OCI-LY7 (cell line): ENCODE measurements around the gene VWA5B1. TPM values are rescaled to one million over a fixed set of nuclear protein-coding genes. Genes with fewer than 3 reads are reported as not detected.
A peak's percentile ranks its signal among the peaks of the same experiment; 100 is the strongest.

Source experiments
- BruUV-seq: library from RNA; stranded (reverse); fragments of 400-500 nt; replicated peaks from 2 replicates; lab custom pipeline; 2021; lab: Mats Ljungman, UMichigan
- CTCF ChIA-PET: fragments of 300-600 bp; sonication (Branson Sonifier 250); formaldehyde crosslinking; loops from one replicate; lab custom pipeline; 2022; ENCODE audit warnings: antibody characterized with exemption; ENCODE audit not compliant: unreplicated experiment; lab: Charles Lee
- POLR2A ChIA-PET: fragments of 300-600 bp; sonication (Branson Sonifier 250); formaldehyde crosslinking; loops from one replicate; lab custom pipeline; 2022; ENCODE audit warnings: antibody characterized with exemption; lab: Charles Lee
- DNase-seq: peaks from one replicate; pipeline ENCODE4 v3.0.0-alpha.2; 2015; ENCODE audit warnings: low spot score
- H2AFZ ChIP-seq: fragments of 200-600 bp; sonication (generic), shearing (Covaris generic); 2 replicates; pipeline ENCODE4 v1.6.1; 2014; ENCODE audit warnings: mild to moderate bottlenecking, antibody characterized with exemption, low read length, moderate library complexity
- H3K27ac ChIP-seq: fragments of 200-600 bp; sonication (generic); 2 replicates; pipeline ENCODE4 v1.5.1; 2014; ENCODE audit warnings: mixed run types, low read depth, mild to moderate bottlenecking, moderate library complexity, low read length, inconsistent platforms; ENCODE audit not compliant: poor library complexity, severe bottlenecking
- H3K36me3 ChIP-seq: fragments of 200-600 bp; sonication (generic); 2 replicates; pipeline ENCODE4 v1.6.1; 2014; ENCODE audit warnings: mild to moderate bottlenecking, antibody characterized with exemption, low read length, moderate library complexity, mixed read lengths; ENCODE audit not compliant: insufficient read depth
- H3K4me1 ChIP-seq: fragments of 200-600 bp; sonication (generic); 2 replicates; pipeline ENCODE4 v1.5.1; 2014; ENCODE audit warnings: mild to moderate bottlenecking, low read length; ENCODE audit not compliant: insufficient read depth, poor library complexity, severe bottlenecking
- H3K4me2 ChIP-seq: fragments of 200-600 bp; sonication (generic); 2 replicates; pipeline ENCODE4 v1.6.1; 2014; ENCODE audit warnings: mild to moderate bottlenecking, low read length
- H3K4me3 ChIP-seq: fragments of 200-600 bp; sonication (generic); 2 replicates; pipeline ENCODE4 v1.5.1; 2014; ENCODE audit warnings: mild to moderate bottlenecking, low read depth, low read length; ENCODE audit not compliant: poor library complexity, severe bottlenecking
- H3K79me2 ChIP-seq: fragments of 200-600 bp; sonication (generic); 2 replicates; pipeline ENCODE4 v1.6.1; 2016; ENCODE audit warnings: low read depth, mild to moderate bottlenecking, low read length, moderate library complexity, mixed read lengths; ENCODE audit not compliant: insufficient read depth
- H3K9me2 ChIP-seq: fragments of 200-600 bp; sonication (generic); 2 replicates; pipeline ENCODE4 v1.6.1; 2016; ENCODE audit warnings: mild to moderate bottlenecking, low read length, mixed read lengths; ENCODE audit not compliant: insufficient read depth
- H3K9me3 ChIP-seq: fragments of 200-600 bp; sonication (generic); 2 replicates; pipeline ENCODE4 v1.6.1; 2014; ENCODE audit warnings: mild to moderate bottlenecking, mixed run types, low read length, mixed read lengths
- H4K20me1 ChIP-seq: fragments of 200-600 bp; sonication (generic); 2 replicates; pipeline ENCODE4 v1.6.1; 2014; ENCODE audit warnings: mild to moderate bottlenecking, antibody characterized with exemption, low read length, moderate library complexity, mixed read lengths; ENCODE audit not compliant: insufficient read depth
- EZH2phosphoT487 ChIP-seq: fragments of 200-600 bp; sonication (generic); IDR thresholded peaks from 2 replicates; pipeline ENCODE4 v1.6.1; 2018; ENCODE audit warnings: low read depth, borderline replicate concordance, mild to moderate bottlenecking, mixed run types, antibody characterized with exemption, low read length, moderate library complexity, mixed read lengths
- intact Hi-C: fragments of 100-400 bp; cut with micrococcal nuclease; formaldehyde crosslinking; loops from one replicate; pipeline ENCODE4 v1.10.0; 2022; ENCODE audit not compliant: unreplicated experiment
- total RNA-seq, 2 experiments: library from RNA; depleted of rRNA in 1 of 2; stranded (reverse); fragments of >200 nt in 1 of 2; shearing (Covaris generic) in 1 of 2; gene quantifications; 2 replicates each; pipeline ENCODE4 v1.2.3, GENCODE V29; 2014 to 2022
- TF ChIP-seq, protein P1 (sequence below): fragments of 200-600 bp; sonication (generic); conservative IDR thresholded peaks from 2 replicates; pipeline ENCODE4 v1.5.1; 2014; ENCODE audit warnings: mild to moderate bottlenecking, antibody characterized with exemption, low read length, moderate library complexity, mixed read lengths

Gene VWA5B1
- total RNA-seq, 2 experiments from 2014 or later = 0.19 to 0.25 TPM

DNA sequence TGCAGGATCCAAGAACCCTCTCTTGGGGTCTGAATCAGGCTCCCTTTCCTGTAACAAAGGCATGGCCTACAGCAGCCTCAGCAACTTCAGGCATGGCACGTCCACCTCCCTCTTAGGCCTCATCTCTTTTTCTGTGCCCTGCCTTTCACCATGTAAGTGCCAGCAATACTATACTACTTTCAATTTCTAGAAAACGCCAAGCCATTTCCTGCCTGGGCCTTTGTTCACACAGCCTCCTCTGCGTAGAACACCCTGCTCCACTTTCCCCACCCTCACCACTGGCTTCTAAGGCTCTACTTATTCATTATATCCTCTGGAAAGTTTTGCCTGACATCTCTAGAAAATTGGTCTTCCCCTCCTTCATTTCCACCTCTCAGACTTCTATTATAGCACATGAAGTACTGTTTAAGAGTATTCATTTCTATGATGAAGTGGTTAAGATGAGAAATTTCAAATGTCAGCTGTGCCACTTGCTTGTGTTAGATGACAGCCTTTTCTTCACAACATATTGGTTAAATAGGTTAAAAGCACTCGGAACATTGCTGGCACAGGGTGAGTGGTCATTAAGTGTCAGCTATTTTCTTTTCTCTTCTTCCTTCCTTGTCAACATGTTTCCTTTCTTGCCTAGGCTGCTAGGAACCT is 41.6 kb upstream of the VWA5B1 start:
- Histone ChIP-seq H3K79me2 (no peaks in the 10 kb centered on the region), H3K9me3 (no peaks in the 10 kb centered on the region), H3K4me3 (no peak overlapping the region), H3K4me2 (no peak overlapping the region), H3K36me3 (no peaks in the 10 kb centered on the region), H3K27ac (no peak overlapping the region), H3K9me2 (no peaks in the 10 kb centered on the region), H2AFZ (no peak overlapping the region), H3K4me1 (no peaks in the 10 kb centered on the region), H4K20me1 (no peaks in the 10 kb centered on the region)
- DNase-seq = peak; percentile 9
- ChIA-PET CTCF (no interaction called here), POLR2A (no interaction called here)
- no TSS peak for BruUV-seq
- TF ChIP-seq, protein P1, sequence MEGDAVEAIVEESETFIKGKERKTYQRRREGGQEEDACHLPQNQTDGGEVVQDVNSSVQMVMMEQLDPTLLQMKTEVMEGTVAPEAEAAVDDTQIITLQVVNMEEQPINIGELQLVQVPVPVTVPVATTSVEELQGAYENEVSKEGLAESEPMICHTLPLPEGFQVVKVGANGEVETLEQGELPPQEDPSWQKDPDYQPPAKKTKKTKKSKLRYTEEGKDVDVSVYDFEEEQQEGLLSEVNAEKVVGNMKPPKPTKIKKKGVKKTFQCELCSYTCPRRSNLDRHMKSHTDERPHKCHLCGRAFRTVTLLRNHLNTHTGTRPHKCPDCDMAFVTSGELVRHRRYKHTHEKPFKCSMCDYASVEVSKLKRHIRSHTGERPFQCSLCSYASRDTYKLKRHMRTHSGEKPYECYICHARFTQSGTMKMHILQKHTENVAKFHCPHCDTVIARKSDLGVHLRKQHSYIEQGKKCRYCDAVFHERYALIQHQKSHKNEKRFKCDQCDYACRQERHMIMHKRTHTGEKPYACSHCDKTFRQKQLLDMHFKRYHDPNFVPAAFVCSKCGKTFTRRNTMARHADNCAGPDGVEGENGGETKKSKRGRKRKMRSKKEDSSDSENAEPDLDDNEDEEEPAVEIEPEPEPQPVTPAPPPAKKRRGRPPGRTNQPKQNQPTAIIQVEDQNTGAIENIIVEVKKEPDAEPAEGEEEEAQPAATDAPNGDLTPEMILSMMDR = no peak
- TF ChIP-seq EZH2phosphoT487 = no peak
- intact Hi-C loops = no loop called here

DNA sequence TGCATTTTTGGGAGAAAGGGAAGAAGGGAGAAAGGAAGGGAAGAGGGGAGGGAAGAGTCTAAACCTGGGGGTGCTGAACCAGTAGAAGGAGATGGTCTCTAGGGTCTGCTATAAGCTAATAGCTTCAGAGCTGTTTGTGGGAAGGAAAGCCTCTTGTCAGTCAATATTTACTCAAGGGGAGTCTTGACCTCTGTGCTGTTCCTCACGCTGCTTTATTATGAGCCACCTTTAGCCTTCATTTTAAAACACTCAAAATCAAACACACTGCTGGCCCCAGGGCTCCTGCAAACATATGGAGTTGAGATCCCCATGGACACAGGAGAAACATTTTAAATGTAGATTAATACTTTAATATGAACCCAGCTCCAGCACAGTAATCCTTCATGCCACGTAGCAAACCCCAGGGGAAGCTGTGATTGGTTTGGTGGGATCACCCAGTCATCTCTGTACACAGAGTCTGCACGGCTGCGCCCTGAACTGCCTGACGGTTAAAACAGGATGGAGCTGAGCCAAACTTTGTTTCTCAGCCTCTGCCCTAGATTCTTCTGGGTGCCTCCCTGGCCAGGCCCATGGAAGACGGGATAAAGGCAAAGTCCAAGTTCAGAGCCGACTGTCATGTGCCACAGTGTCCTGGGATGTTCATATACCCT is 40.2 kb upstream of the VWA5B1 start:
- no peak overlapping the region for H3K4me2 ChIP-seq
- no peak overlapping the region for H3K4me3 ChIP-seq
- intact Hi-C loops = no loop called here
- no peaks in the 10 kb centered on the region for H3K9me2 ChIP-seq
- ChIA-PET POLR2A (interaction anchor here (0.7 kb wide), 1 partner anchor 52 kb away, joined by 5 read pairs; no protein-coding TSS in a partner anchor), CTCF (interaction anchor here (0.6 kb wide), 1 partner anchor 111 kb away, joined by 3 read pairs; no protein-coding TSS in a partner anchor)
- DNase-seq = no peak
- H3K79me2 ChIP-seq = no peaks in the 10 kb centered on the region
- no peak for TF ChIP-seq EZH2phosphoT487
- TF ChIP-seq, protein P1 = no peak
- H3K27ac ChIP-seq = no peak overlapping the region
- H3K9me3 ChIP-seq = no peaks in the 10 kb centered on the region
- no TSS peak for BruUV-seq
- H3K36me3 ChIP-seq = no peaks in the 10 kb centered on the region
- no peaks in the 10 kb centered on the region for H4K20me1 ChIP-seq
- H3K4me1 ChIP-seq = no peaks in the 10 kb centered on the region
- H2AFZ ChIP-seq = no peak overlapping the region

GRCh38 chr1:20252587-20252986 is 38.1 kb upstream of the VWA5B1 start:
- Histone ChIP-seq H3K4me2 (no peak overlapping the region), H3K9me2 (no peaks in the 10 kb centered on the region), H4K20me1 (no peaks in the 10 kb centered on the region), H3K79me2 (no peaks in the 10 kb centered on the region), H3K4me1 (no peaks in the 10 kb centered on the region), H3K4me3 (no peak overlapping the region), H3K9me3 (no peaks in the 10 kb centered on the region), H3K36me3 (no peaks in the 10 kb centered on the region), H2AFZ (no peak overlapping the region), H3K27ac (no peak overlapping the region)
- TF ChIP-seq, protein P1 = no peak
- no peak for TF ChIP-seq EZH2phosphoT487
- BruUV-seq = no TSS peak
- ChIA-PET POLR2A (no interaction called here), CTCF (no interaction called here)
- intact Hi-C loops = no loop called here
- DNase-seq = no peak
